ENCODE results near the gene TOX3.

The TOX3 gene

GRCh38 chr16:52535076-52535475, 11.9 kb downstream of the TOX3 start:
- DNase-seq: no peak

GRCh38 chr16:52533296-52533695, 13.6 kb downstream of the TOX3 start:
- no peak for DNase-seq

GRCh38 chr16:52532384-52532783, 14.6 kb downstream of the TOX3 start:
- no peak for DNase-seq

DNA sequence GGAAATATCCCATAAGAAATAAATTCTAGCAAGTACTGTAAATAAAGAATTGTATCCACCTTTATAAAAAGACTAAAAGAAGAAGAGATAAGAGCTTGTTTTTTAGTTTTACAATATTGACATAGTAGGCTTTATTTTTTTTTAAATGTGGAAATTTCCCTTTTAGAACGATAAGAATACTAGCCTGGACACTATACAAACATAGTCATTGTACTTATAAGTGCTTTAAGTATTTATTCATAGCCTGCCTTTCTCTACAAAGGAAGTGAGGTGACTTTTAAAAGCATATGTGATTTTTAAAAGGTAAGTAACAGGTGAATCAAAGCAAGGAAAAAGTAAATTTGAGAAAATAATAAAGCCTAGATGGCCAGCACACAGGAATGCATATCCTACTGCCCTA, 17.7 kb downstream of the TOX3 start:
- no peak for DNase-seq

GRCh38 chr16:52528393-52529065, 18.4 kb downstream of the TOX3 start:
- DNase-seq: no peak

DNA sequence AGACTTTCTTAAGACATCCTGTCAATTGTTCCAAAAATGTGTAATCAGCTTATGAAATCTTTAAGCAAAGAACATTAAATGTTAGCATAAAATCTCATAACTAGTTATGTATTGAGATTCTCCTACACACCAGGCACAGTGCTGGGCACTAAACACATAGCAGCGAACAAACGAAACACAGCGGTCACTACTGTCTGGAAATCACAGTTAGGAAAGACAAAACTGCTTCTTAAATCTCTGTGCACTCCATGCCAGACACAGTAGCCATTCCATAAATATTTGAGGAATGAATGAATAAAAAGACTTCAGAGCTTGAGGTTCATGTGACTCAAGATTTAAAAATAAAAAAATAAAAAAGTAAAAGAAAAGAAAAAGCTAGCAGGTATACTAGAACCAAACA, 20.1 kb downstream of the TOX3 start:
- no peak for DNase-seq

DNA sequence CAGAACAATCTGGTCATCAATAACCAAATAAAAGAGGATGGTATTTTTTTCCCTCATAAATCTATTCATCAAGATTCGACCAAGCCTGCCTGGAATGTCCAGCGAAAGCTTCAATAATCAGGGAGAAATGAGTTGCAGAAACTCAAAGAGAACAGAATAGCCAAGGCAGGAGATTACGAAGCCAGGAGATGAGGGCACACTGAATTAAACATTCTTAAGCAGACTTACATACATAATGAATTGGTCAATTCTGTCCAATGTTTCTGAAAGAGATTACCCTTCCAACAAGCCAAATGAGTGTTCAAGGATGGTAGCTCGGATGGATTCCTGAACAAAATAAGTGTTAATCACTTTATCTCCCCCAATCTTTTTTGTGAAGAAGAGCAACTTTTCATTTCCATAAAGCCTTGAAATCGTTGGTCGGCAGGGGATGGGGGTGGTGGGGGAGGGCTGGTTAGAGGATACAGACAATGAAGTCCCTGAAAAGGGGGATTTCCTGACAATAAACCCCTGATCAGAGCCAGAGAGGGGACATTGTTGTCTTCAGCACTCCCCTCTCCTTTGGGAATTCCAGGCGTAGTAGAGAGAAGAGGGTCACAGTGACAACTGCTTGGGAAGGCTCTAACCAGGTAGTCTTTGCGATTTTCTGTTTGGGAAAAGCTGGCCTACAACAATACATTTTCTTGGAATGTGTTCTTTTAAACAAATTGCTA, 20.7 kb downstream of the TOX3 start:
- no peak for DNase-seq

- DNase-seq: no peak
Observed at GRCh38 chr16:52521570-52521969, 25.4 kb downstream of the TOX3 start.

GRCh38 chr16:52518884-52519283, 28.1 kb downstream of the TOX3 start:
- no peak for DNase-seq

DNA sequence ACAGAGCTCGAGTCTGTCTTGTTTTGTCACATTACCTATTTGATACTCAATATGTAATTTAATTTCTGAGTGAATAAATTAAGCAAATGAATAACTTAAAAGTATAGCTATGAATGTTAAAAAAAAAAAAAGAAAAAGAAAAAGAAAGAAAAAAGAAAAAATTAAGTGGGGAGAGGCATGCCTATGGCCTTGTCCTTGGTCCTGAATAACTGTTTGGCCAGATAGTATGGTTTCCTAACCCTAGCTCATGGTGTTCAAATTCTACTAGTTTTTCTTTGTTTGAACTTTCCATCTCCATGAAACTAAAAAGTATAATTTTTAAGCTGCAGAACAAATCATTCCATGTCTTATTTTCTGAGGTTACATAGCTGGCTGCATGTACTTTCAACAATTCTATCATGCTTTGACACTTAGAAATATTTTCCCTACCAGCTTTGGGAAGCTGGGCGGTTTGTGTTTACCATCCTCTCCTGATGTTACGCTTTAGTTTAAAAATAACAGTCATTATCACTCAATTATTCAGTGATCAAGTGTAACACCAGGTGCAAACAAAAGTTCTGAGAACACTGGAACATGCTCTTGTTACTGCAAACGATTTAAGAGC, 31.8 kb downstream of the TOX3 start:
- DNase-seq: no peak

GRCh38 chr16:52512297-52512987, 34.5 kb downstream of the TOX3 start:
- DNase-seq: no peak

- no peak for DNase-seq
Observed at GRCh38 chr16:52501746-52502145, 45.2 kb downstream of the TOX3 start.

DNA sequence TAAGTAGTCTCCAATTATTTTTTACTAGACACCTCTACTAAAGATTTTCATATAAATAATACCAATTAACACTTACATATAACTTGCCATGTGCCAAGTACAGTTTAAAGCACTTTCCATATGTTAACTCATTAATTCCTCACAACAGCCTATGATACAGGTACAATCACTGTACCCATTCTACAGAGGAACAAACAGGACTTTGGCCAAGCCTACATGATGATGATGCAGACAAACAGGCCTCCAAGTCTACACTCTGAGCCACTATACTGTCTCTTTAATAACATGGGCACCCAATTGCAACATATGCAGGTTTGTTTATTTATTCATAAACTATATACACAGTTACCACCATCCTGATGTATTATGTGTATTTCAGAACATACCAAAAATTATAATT, 46.0 kb downstream of the TOX3 start:
- DNase-seq: no peak

- DNase-seq: no peak
Observed at GRCh38 chr16:52499060-52499440, 47.9 kb downstream of the TOX3 start.

DNA sequence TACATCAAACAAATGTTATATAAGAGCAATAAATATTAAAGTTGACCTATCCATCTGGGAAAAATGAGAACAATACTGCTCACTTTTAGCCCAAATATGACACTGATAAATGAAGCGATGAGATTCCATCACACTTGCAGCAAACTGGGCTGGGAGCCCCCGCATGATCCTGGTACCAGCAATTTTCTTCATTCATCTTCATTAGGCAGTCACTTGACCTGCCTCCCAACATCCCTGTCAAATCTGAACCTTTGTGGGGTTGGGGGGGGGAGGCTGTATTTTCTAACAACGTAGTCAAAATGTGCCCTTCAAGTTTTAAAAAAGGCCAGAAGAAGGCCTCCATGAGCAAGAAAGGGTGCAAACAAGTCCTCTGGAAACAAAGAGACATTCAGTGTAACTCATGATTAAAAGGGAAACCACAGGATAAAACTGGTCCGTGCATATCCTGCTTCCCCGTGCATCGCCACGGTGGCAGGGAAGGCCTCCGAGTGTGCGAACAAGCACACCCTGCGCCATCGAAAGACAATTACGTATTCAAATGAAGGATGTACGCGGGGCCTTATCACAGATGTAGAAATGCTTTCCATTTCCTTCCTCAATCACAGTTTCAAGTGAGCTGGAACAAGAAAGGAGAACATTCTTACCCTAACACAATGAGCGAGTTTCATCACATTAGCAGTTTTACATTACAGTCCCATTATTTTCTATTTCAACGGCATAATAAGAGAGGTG, 48.4 kb downstream of the TOX3 start:
- DNase-seq: peak; percentile 1

GRCh38 chr16:52497067-52497816, 49.7 kb downstream of the TOX3 start:
- DNase-seq: no peak

DNA sequence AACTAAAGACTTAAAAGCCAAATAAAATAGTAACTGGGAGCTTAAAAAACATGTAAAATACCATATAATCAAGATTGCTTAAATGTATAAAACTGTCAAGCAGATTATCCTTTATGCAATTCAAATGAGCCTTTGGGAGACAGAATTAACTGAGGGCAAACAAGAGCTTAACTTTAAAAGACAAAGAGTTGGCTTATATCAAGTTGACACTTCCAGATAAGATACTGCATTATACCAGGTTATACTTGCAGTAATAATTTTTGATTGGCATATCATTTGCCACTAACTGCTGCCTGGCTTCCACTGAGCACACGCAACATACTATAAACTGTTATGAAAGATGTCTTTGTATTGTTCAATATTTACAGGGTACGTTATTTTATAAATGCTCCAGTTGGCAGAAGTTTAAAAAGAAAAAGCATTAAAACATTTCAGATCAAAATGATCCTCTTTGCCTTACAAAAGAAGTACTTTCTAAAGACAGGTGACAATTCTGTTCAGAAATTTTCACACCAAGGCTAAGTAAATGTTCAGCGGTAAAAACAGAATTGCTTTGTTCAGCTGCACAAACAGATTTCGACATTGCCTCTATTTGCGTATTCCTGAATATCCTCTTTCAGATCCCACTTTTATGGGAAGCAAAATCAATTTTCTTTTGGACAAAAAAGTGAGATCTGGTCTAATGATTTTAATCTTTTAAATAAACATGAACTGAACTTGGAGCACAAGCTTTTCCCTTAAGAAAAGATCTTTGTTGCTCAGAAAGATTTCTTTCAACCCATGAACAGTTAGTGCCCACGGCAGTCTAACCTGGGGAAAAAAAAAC, 50.7 kb downstream of the TOX3 start:
- no peak for DNase-seq

DNA sequence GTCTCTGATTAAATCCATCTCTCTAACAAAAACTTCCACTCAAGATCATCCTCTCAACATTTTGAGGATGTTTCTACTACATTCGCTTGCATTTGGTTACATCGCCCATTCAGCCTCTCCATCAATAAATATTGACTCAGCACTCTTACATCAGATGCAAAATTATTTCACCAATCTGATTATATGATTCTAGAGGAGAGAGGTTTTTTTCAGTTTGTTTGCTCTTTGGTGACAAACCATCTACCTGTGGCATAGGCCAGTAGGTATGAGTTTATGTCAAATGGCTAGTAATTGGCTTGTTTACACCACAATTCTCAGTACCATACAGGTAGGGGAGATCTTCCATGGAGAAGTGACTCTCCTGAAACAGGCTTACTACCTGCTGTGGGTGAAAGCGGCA, 52.3 kb downstream of the TOX3 start:
- no peak for DNase-seq

- no peak for DNase-seq
Observed at GRCh38 chr16:52494145-52494544, 52.8 kb downstream of the TOX3 start.

DNA sequence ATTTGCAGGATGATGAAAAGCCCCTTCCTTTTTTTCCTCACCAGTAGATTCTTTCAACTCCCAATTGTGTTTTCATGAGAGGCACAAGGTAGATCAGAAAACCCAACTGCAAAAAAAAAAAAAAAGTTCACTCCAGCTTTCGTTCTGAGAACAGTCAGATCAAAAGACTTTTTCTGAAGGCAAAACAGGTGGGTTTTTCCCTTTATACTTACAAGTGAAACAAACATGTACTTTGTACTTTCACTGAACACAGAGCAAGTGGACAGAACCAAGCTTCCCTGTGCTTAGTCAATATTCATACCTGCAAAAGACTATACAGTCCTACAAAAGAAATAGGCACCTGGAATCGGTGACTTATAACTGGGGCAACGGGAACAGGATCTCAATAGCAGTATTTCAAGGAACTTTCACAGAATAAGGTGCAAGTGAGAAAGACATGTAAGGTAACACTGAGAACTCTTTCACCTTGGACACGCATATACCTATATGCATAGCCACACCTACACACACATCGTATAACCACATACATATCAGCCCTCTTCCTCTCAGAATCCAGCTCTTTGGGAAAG, 54.1 kb downstream of the TOX3 start:
- no peak for DNase-seq

- DNase-seq: no peak
Observed at GRCh38 chr16:52491216-52491615, 55.7 kb downstream of the TOX3 start.
